ENCODE measurements around the gene GAS6.
A peak's percentile ranks its signal among the peaks of the same experiment; 100 is the strongest.

Gene GAS6

GRCh38 chr13:113819731-113820715 lies 43.9 kb downstream of the GAS6 start:
- DNase-seq (ENCODE audit: low read depth) = no peak

DNA sequence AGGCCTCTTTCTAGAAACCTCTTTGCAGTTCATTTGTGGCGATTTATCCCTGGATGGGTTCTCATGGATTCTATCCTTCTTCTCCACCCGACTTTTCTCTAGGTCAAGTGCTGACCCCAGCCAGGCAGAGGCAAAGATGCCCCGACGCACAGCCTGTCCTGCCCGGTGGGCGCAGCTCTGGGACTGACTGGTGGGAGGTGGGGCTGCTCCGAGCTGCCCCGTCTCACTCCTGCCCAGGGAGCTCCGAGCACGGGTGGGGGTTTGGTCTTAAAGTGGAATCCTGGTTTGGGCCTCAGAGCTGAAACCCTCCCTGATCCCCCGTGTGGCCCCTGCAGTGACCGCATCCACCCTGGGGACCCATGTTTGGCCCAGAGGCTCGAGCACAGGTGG lies 44.5 kb downstream of the GAS6 start:
- DNase-seq (ENCODE audit: low read depth) = no peak

GRCh38 chr13:113818700-113819295 lies 45.1 kb downstream of the GAS6 start:
- DNase-seq (ENCODE audit: low read depth) = no peak

DNA sequence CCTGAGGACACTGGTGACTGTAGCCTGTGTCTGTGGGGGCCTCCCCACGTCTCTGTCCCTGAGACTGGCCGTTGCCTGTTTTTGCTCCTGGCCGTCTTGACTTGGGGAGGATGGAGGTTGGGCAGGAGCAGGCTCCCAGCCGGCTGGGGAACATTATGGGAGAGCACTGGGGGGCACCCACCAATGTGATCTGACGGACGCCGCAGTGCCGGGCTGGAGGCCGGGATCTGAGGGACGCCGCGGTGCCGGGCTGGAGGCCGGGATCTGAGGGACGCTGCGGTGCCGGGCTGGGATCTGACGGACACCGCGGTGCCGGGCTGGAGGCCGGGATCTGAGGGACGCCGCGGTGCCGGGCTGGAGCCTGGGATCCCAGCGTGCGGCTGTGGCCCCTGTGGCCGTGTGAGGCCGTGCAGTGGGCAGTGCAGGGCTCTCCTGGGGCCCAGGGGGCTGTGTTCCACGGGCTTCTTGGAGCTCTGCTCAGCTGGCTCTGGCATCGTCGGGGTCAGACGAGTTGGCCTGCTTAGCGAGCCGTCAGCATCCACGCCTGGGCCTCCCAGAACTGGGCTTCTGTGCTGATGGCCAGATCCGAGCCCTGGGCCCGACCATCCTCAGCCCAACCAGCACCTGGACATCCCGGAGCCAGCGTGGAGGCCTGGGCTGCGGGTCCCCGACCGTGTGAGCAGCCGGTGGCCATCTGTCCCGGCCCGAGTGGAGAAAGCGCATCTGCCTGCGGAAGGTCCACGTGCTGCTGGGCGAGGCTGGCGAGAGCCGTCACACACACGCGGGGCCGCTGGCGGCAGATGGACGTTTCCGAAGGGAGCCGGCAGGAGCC lies 45.8 kb downstream of the GAS6 start:
- no peak for DNase-seq (ENCODE audit: low read depth)

DNA sequence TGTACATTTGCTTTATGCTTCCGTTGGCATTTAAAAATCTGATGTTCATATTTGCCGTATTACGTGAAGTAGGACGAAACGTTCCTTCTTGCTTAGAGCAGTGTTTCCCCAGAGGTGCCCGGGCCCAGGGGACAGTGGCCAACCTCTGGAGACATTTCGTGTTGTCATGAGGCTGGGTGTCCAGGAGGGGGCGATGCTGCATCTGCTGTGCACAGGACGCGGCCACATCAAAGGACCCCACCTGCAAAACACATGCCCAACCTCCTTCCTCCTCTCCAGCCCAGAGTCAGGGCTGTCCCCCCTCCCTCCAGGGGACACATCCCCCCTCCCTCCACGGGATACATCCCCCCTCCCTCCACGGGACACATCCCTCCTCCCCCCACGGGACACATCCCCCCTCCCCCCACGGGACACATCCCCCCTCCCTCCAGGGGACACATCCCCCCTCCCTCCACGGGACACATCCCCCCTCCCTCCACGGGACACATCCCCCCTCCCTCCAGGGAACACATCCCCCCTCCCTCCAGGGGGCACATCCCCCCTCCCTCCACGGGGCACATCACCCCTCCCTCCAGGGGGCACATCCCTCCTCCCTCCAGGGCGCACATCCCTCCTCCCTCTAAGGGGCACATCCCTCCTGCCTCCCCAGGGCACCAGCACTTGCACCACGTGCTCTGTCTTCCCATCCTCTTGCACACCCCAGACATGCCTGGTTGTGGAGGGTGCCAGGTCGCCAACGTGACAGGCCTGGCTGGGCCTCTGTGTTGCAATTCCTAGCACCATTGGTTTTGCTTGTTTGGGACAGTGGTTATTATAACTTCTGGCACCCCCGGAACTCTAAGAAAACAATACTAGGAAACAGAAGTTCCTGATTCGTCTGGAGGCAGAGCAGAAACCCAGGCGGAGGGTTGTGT lies 46.7 kb downstream of the GAS6 start:
- peak; percentile 65 for DNase-seq (ENCODE audit: low read depth)

DNA sequence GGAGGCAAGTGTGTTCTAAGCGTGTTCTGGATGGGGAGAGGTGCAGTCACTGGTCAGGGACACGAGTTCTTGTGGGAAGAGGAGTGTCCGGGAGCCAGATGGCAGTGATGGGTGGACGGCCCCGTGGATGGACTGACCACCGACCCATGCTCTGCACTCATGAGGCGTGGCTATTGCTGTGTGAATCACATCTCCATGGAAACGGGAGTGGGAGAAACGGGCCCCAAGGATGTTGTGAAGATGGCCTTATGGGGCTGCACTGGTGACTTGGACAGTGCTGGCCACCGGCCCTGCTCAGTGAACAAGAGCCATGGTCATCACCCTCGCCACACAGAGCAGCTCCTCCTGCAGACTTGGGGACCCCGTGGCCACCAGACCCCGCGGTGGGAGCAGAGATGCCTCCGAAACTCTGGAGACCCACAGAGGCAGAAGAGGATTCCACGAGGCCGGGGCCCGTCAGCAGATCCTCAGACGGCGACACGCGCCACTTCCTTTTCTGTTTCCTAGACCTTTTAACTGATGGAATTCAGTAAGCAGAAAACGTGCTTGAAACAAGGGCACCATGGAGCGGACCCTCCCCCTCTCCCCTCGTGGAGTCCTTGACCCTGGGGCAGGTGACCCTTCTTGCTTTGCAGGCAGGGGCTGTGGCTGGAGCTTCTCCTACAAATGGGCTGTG lies 47.5 kb downstream of the GAS6 start:
- no peak for DNase-seq (ENCODE audit: low read depth)

GRCh38 chr13:113815151-113816058 lies 48.5 kb downstream of the GAS6 start:
- no peak for DNase-seq (ENCODE audit: low read depth)

- DNase-seq (ENCODE audit: low read depth) = no peak
Observed at GRCh38 chr13:113814435-113814821, 49.4 kb downstream of the GAS6 start.

GRCh38 chr13:113813749-113814434 lies 50.0 kb downstream of the GAS6 start:
- no peak for DNase-seq (ENCODE audit: low read depth)

GRCh38 chr13:113813070-113813748 lies 50.7 kb downstream of the GAS6 start:
- DNase-seq (ENCODE audit: low read depth) = no peak

- DNase-seq (ENCODE audit: low read depth) = no peak
Observed at GRCh38 chr13:113812178-113813040, 51.5 kb downstream of the GAS6 start.

DNA sequence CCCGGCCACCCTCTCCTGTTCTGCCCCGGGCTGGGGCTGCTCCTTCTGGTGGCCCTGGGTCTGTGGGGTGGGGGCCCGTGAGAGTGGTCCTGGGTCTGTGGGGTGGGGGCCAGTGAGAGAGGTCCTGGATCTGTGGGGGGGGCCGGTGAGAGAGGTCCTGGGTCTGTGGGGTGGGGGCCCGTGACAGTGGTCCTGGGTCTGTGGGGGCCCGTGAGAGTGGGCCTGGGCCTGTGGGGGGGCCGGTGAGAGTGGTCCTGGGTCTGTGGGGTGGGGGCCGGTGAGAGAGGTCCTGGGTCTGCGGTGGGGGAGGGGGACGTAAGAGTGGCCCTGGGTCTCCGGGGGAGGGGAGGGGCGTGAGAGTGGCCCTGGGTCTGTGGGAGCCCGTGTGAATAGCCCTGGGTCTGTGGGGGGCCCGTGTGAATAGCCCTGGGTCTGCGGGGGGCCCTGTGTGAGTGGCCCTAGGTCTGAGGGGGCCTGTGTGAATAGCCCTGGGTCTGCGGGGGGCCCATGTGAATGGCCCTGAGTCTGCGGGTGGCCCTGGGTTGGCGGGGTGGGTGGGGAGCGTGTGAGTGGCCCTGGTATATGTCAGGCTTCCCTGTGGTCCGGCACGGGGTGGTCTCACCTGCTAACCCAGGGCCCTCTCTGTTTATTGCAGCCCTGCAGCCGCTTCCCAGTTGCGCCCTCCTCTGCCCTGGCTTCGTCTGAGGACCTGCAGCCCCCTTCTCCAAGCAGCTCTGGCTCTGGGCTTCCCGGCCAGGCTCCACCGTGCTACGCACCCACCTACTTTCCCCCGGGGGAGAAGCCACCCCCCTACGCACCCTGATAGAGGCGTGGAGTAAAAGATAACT lies 52.6 kb downstream of the GAS6 start:
- no peak for DNase-seq (ENCODE audit: low read depth)

GRCh38 chr13:113810640-113811039 lies 53.2 kb downstream of the GAS6 start:
- DNase-seq (ENCODE audit: low read depth) = no peak

- DNase-seq (ENCODE audit: low read depth) = no peak
Observed at GRCh38 chr13:113809934-113810333, 53.9 kb downstream of the GAS6 start.

- DNase-seq (ENCODE audit: low read depth) = no peak
Observed at GRCh38 chr13:113808058-113808834, 55.6 kb downstream of the GAS6 start.

DNA sequence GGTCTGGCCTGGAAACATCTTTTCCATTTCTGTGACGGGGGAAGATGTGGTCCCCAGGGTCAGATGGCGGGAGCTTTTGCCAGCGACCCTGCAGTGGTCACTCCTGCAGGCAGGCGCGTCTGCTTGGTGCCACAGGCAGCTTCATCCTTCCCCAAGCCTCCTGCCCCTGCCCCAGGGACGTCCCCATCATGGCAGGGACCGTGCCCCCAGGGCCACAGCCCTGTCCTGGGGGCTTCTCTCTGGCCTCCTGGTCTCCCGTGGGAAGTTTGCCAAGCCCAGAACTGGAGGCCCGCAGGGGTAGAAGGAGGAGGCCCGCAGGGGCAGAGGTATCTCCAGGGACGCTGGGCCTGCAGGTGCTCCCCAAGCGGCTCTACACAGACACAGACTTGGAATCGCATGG lies 57.4 kb downstream of the GAS6 start:
- no peak for DNase-seq (ENCODE audit: low read depth)
